ENCODE data around the gene GRM1. TPM values are rescaled to one million over a fixed set of nuclear protein-coding genes. Genes with fewer than 3 reads are reported as not detected.

GRM1 gene
- polyA plus RNA-seq, 2 of the 4 experiments (the other 2 are of a cell fraction) = 0.04 TPM; not detected in 1

DNA sequence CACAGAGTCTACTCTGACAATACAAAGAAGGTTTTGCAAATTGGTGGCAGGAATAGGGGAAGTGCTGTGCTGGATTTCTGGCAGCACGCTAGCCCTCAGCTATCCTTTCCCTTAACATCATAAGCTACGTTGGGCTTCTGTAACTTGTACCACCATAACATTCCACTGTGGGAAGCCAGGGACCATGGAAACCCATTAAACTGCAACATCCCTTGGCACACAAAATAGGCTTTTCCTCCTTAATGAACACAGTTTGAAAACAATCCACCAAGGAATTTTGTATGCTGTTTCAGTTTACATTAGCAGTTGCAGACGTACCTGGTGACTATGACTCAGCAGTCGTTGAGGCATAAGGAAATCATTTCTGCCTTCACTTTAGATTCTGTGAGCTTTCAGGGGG, 310.9 kb downstream of the GRM1 start (continued):
- no peak for TF ChIP-seq E2F6 (IDR thresholded peaks at IDR 0.05; ENCODE audit: borderline replicate concordance, low read depth)

DNA sequence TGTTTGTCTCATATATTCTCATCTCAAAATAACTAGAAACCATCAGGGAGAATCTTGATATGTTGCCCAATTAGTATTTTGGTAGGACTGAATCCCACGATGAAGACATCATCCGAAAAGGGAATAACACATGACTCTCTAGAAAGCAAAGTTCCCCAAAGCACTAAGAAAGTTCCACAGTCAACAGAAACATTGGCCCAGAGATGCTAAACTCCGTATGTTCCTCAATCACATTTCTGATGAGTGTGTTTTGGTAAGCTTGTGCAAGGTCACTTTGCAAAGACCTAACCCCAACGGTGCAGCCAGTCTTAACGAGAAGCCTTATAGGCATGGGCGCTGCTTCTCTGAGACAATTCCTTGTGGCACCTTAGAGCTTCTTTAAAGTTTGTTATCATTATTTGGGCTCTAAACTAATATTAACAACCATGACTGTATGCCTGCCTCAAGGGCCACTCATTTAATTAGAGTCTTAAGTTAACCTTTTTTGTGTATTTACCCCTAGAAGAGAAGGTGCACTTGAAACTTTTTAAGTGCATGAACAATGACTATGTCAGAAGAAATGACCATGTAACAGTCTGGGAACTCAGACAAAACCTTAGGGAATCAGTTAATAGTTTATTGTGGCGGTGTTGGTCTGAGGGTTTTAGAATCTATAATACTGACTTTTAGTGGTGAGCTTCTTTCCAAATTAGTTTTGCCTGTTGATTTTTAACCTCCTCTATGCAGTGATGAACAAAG, 312.8 kb downstream of the GRM1 start:
- ChIA-PET POLR2A (no interaction called here), CTCF (no interaction called here)
- H3K4me3 ChIP-seq = no peak overlapping the region
- H3K27ac ChIP-seq = no peak overlapping the region
- no peaks in the 10 kb centered on the region for H3K9me3 ChIP-seq
- no peak for DNase-seq (ENCODE audit: low read depth in 1 of 2, low spot score in 1 of 2)
- no peak for ATAC-seq
- TF ChIP-seq SMC3 (IDR thresholded peaks at IDR 0.05) = no peak
- 85% methylated on average over 7 of the region's 7 CpGs for WGBS (ENCODE audit: missing lambda C conversion rate)
- no peak overlapping the region for H3K4me2 ChIP-seq
- H3K4me1 ChIP-seq = peaks cover 10% of the 10 kb centered on the region
- FAIRE-seq = no peak

DNA sequence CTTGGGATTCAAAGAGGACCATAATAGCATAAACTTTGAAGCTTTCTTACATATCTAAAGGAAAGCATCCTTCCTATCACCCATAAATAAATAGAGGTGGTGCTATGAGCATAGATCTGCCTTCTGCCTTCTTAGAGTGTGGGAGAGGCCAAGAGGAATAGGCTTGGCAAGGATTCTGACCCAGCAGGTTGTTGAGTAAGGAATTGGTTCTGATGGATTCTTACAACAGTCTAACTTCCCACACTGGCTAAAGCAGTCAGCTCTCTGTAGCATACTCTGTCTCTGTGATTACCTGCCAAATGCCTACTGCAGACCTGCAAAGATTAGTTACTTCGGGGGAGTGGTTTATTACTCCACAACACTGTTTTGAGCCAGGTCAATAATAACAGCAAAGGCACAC, 316.7 kb downstream of the GRM1 start:
- TF ChIP-seq USF2 (IDR thresholded peaks at IDR 0.05) = no peak
- TF ChIP-seq BHLHE40 (IDR thresholded peaks at IDR 0.05; ENCODE audit: low read depth, low read length) = no peak
- TF ChIP-seq SMC3 (IDR thresholded peaks at IDR 0.05) = no peak
- TF ChIP-seq RAD21 (conservative IDR thresholded peaks at IDR 0.05 in 1 of 2, IDR thresholded peaks at IDR 0.05 in 1 of 2) = no peak
- TF ChIP-seq, protein P1, sequence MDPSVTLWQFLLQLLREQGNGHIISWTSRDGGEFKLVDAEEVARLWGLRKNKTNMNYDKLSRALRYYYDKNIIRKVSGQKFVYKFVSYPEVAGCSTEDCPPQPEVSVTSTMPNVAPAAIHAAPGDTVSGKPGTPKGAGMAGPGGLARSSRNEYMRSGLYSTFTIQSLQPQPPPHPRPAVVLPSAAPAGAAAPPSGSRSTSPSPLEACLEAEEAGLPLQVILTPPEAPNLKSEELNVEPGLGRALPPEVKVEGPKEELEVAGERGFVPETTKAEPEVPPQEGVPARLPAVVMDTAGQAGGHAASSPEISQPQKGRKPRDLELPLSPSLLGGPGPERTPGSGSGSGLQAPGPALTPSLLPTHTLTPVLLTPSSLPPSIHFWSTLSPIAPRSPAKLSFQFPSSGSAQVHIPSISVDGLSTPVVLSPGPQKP (IDR thresholded peaks at IDR 0.05; ENCODE audit: low read depth, low read length) = no peak
- no peak for TF ChIP-seq EHMT2 (IDR thresholded peaks at IDR 0.05; ENCODE audit: low read depth)
- no peak for TF ChIP-seq KDM1A (IDR thresholded peaks at IDR 0.05; ENCODE audit: low read depth)
- TF ChIP-seq ZFP36 (IDR thresholded peaks at IDR 0.05; ENCODE audit: borderline replicate concordance, partially characterized antibody) = no peak
- TF ChIP-seq EP300 (IDR thresholded peaks at IDR 0.05) = no peak
- TF ChIP-seq PHF8 (IDR thresholded peaks at IDR 0.05; ENCODE audit: borderline replicate concordance, low read depth) = no peak
- POLR2A ChIA-PET = no interaction called here
- Histone ChIP-seq H3K4me3 (no peak overlapping the region), H3K27ac (no peak overlapping the region), H3K4me2 (no peak overlapping the region), H3K4me1 (no peaks in the 10 kb centered on the region), H3K9me3 (no peaks in the 10 kb centered on the region)
- CTCF ChIA-PET = no interaction called here
- ATAC-seq (no peak), DNase-seq (ENCODE audit: low read depth in 1 of 2, low spot score in 1 of 2) (no peak), FAIRE-seq (no peak)
- 23% methylated on average over 1 of the region's 1 CpG for WGBS (ENCODE audit: missing lambda C conversion rate)

GRCh38 chr6:146347090-146347489, 318.2 kb downstream of the GRM1 start:
- ChIA-PET CTCF (no interaction called here), POLR2A (no interaction called here)
- H3K27ac ChIP-seq = no peak overlapping the region
- FAIRE-seq = no peak
- no peak overlapping the region for H3K4me2 ChIP-seq
- no peak overlapping the region for H3K4me3 ChIP-seq
- H3K4me1 ChIP-seq = no peaks in the 10 kb centered on the region
- 56% methylated on average over 2 of the region's 2 CpGs for WGBS (ENCODE audit: missing lambda C conversion rate)
- no peak for ATAC-seq
- DNase-seq (ENCODE audit: low read depth in 1 of 2, low spot score in 1 of 2) = no peak
- no peaks in the 10 kb centered on the region for H3K9me3 ChIP-seq
- TF ChIP-seq POLR2A (IDR thresholded peaks at IDR 0.05; ENCODE audit: low read length) (no peak), CBX8 (IDR thresholded peaks at IDR 0.05) (no peak), MAZ (IDR thresholded peaks at IDR 0.05; ENCODE audit: borderline replicate concordance, low read depth, low read length) (no peak), HEYL (CRISPR knock-in tag; IDR thresholded peaks at IDR 0.05) (no peak), CHD2 (IDR thresholded peaks at IDR 0.05; ENCODE audit: low read length, partially characterized antibody) (no peak), MYC (IDR thresholded peaks at IDR 0.05; ENCODE audit: borderline replicate concordance, low read length) (no peak), EHF (CRISPR knock-in tag; IDR thresholded peaks at IDR 0.05) (no peak), RCOR1 (IDR thresholded peaks at IDR 0.05; ENCODE audit: low read depth, low read length) (no peak), NPAS2 (CRISPR knock-in tag; IDR thresholded peaks at IDR 0.05; ENCODE audit: borderline replicate concordance) (no peak), USF2 (IDR thresholded peaks at IDR 0.05) (no peak), BCL3 (IDR thresholded peaks at IDR 0.05) (no peak), HOXB5 (CRISPR knock-in tag; IDR thresholded peaks at IDR 0.05) (no peak)
- TF ChIP-seq, protein P2, sequence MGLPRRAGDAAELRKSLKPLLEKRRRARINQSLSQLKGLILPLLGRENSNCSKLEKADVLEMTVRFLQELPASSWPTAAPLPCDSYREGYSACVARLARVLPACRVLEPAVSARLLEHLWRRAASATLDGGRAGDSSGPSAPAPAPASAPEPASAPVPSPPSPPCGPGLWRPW (IDR thresholded peaks at IDR 0.05) = no peak
- TF ChIP-seq, protein P3, sequence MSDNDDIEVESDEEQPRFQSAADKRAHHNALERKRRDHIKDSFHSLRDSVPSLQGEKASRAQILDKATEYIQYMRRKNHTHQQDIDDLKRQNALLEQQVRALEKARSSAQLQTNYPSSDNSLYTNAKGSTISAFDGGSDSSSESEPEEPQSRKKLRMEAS (IDR thresholded peaks at IDR 0.05) = no peak
- TF ChIP-seq, protein P4, sequence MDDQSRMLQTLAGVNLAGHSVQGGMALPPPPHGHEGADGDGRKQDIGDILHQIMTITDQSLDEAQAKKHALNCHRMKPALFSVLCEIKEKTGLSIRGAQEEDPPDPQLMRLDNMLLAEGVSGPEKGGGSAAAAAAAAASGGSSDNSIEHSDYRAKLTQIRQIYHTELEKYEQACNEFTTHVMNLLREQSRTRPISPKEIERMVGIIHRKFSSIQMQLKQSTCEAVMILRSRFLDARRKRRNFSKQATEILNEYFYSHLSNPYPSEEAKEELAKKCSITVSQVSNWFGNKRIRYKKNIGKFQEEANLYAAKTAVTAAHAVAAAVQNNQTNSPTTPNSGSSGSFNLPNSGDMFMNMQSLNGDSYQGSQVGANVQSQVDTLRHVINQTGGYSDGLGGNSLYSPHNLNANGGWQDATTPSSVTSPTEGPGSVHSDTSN (IDR thresholded peaks at IDR 0.05) = no peak

Data from A549 (cell line).